Heart left ventricle (tissue), 13 donors: Measurements from ENCODE around the gene TAGLN.

Experiments
- POLR2A ChIP-seq, 2 donors: fragments of 450-650 bp; IDR thresholded peaks; one replicate each; pipeline ENCODE4 v1.6.1; 2017; ENCODE audit warnings: antibody characterized with exemption in 2 of 2, mild to moderate bottlenecking in 2 of 2, moderate library complexity in 2 of 2
- TF ChIP-seq, protein P1 (sequence below), 12 donors: fragments of 200-600 bp; sonication (generic) in 4 of 12; IDR thresholded peaks; one replicate each; pipeline versions ENCODE4 v1.5.0 to v1.8.0; 2018 to 2022; ENCODE audit warnings: antibody characterized with exemption in 12 of 12, mild to moderate bottlenecking in 5 of 12
- donor health status: ischemic (EF 13 %, LVEDD 7.1; RV severe dilation, severe dysfunction).
- donor health status: DM: no; HTN: yes; CAD: no.
- donor health status: DM: no; HTN: no; CAD: no.
- donor health status: ischemic (EF 25% LVEDD 6.9; RV normal size, moderate dysfunction).
- donor health status: ischemic (EF 25% LVEDD 5.7; RV mildly dilated, moderate dysfunction).
- donor health status: ischemic (EF 35%, LVEDD 5.7; RV mildly dilated, moderate dysfunction).
- donor health status: nonischemic (EF 11% LVEDD 7.7; RV severe dilation, severe dysfunction).
- donor health status: DM: yes; HTN: yes; CAD: no.
- donor health status: PGD.
- donor health status: ischemic (EF 29% LVEDD 5.4; RV normal size, mild dysfunction).
- donor health status: nonischemic (EF 23%, LVEDD 6.1; RV moderate dilation, normal function).

GRCh38 chr11:117199053-117199915 lies at the start of gene TAGLN:
- TF ChIP-seq, protein P1, sequence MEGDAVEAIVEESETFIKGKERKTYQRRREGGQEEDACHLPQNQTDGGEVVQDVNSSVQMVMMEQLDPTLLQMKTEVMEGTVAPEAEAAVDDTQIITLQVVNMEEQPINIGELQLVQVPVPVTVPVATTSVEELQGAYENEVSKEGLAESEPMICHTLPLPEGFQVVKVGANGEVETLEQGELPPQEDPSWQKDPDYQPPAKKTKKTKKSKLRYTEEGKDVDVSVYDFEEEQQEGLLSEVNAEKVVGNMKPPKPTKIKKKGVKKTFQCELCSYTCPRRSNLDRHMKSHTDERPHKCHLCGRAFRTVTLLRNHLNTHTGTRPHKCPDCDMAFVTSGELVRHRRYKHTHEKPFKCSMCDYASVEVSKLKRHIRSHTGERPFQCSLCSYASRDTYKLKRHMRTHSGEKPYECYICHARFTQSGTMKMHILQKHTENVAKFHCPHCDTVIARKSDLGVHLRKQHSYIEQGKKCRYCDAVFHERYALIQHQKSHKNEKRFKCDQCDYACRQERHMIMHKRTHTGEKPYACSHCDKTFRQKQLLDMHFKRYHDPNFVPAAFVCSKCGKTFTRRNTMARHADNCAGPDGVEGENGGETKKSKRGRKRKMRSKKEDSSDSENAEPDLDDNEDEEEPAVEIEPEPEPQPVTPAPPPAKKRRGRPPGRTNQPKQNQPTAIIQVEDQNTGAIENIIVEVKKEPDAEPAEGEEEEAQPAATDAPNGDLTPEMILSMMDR (IDR thresholded peaks at IDR 0.05) = no peak
- TF ChIP-seq POLR2A (IDR thresholded peaks at IDR 0.05) = peak in 1 of 2 donors; percentile 55
